GM19043 (cell line): ENCODE results near the gene GPX4.

Experiments used
- ATAC-seq: cut with Tn5 transposase; IDR thresholded peaks from one replicate; pipeline ENCODE4 v1.9.1; 2021; ENCODE audit warnings: low read depth; ENCODE audit not compliant: unreplicated experiment

GPX4 gene

DNA sequence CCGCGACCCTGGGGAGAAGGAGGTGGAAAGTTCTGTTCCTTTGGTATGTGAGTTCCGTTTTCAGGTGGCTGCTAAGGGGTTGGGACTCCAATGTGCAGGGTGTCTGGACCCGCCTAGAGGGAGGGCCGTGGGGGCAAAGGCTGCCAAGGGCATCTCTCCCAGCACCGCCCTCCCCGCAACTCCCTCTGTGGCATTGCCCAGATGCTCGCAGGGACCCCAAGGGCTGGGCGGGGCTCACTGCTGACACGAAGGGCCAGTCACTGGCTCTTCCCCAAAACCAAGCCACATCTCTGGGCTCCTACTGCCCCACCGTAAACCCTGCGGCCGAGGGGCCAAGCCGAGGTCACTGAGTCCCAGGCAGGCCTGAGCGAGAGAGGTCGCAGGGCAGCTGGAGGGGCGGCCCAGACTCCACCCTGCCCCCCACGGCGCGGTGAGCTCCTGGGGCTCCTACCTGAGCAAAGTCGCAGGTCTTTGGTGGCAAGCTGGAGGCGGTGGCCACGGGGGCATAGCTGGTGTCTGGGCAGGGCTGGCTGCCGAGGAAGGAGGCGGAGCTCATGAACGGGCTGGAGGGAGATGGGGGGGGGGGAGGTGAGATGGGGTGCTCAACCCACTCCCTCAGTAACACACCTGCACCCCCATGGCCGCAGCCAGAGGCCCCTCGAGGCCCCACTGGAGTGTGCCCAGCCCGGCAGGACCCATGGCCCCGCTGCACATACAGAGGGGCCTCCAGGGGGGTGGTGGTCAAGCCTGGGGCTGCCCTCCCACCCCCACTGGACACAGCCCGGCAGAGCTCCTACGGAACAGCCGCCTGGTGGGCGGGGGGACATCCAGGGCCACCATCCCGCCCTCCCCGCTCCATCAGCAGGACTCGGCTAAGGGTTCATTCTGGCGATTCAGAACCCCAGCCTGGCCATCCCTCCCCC lies 43.3 kb downstream of the GPX4 start:
- no peak for ATAC-seq

DNA sequence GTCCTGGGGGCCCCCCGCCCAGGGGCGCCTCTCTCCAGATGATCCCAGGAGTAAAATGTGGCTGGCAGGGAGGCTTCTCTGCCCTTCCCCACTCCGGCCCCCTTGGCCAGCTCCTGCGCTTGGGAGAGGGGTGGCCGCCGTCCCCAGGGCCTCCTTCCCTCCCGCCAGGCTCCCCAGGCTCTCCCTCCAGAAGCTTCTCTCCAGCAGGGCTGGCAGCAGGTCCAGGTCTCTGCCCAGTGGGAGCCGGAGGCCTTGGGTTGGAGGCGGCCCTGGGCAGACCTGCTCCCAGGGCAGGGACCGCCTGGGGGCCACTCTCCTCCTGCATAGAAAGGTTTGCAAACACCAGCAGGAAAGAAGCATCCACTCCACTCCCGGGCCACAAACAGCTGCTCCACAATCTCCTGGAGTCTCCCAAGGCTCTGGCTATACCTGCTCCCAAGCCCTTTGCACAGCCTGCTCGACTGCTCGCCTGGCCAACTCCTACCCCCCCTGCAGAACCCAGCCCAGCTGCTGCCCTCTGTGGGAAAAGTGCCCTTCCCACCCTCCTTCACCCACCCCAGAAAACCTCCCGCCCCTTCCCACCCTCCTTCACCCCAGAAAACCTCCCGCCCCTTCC lies 44.2 kb downstream of the GPX4 start:
- ATAC-seq = no peak

DNA sequence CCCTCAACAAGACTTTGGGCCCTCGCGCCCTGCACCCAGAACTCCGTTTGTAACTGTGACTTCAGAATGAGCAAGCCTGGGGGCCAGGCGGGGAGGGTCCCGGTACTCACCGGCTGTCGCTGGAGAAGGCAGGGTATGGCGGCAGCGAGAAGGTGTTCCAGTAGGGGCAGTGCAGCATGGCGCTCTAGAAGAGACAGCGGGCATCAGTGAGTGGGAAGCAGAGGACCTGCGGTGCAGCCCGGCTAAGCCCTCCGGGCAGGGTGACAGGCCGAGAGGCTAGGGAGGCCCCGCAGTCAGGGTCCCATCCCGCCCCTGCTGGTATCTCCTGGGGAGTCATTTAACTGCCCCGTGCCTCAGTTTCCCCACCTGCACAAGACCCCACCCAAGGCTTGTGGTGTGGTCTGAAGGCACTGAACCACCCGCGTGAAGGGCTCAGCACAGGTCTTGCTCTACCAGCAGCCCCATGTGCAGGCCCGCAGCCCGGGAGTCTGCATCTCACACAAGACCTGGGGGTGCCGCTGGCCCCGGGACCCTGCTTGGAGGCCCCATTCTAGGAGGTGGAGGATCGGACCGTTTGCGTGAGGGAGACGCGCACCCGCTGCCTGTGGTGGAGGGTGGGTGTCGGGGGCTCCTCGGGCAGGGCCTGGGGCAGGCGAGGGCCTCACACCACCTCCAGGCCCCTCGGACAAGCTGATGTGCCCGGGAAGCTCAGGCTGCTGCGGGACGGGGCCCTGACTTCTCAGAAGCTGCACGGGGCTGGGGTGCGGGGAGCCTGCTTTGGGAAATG lies 45.7 kb downstream of the GPX4 start:
- ATAC-seq = no peak

DNA sequence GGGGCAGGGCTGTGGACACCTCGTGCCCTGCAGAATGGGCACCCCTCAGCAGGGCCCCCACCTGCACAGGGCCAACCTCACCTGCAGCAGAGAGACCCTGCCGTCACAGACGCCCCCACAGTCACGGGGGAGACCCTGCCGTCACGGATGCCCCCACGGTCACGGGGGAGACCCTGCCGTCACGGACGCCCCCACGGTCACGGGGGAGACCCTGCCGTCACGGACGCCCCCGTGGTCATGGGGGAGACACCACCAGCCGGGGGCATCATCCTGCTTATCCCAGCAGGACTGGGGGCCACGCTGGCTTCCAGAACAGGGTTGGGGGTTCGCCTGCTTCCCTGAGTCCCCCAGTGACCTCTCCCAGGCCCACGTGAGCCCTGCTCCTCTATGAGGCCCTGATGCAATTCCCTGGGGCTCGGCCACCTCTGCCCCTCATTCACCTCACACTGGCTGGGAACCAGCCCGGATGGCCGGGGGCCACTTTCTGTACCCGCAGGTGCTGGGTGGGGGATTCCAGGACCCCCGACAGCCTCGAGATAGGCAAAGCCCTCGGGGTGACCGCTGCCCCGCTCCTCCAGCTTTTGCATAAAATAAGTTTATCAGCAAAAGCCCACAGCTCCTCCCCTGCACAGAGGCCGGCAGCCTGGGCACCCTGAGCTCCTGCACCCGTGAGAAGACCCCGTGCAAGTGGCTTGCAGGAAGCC lies 46.7 kb downstream of the GPX4 start:
- ATAC-seq = no peak

DNA sequence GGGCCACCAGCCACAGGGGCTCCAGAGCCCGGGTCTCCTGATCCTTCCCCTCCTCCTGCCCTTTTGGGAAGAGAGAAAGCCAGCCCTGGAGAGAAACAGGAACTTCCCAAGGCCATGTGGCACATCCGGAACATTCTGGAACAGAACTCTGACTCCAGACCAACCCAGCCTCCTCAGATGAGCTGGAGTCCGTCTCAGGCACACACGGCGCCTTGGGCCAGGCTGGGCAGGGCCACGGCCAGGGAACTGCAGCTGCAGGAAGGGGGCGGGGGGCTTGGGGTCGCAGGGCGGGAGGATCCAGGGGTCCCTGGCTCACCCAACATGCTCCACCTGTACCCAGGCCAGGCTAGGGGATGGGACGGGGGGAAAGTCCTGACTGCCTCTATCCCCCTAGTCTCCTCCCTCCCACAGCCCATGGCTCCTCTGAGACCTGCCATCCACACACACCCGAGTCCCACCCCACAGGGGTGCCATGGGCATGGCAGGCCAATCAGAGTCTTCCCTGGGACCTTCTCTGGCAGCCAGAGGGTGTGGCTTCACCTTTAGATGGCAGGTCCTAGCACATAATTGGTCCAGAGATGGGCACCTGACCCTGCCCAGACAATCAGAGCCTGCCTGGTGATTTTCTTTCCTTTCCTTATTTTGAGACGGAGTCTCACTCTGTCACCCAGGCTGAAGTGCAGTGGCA lies 47.4 kb downstream of the GPX4 start:
- no peak for ATAC-seq

DNA sequence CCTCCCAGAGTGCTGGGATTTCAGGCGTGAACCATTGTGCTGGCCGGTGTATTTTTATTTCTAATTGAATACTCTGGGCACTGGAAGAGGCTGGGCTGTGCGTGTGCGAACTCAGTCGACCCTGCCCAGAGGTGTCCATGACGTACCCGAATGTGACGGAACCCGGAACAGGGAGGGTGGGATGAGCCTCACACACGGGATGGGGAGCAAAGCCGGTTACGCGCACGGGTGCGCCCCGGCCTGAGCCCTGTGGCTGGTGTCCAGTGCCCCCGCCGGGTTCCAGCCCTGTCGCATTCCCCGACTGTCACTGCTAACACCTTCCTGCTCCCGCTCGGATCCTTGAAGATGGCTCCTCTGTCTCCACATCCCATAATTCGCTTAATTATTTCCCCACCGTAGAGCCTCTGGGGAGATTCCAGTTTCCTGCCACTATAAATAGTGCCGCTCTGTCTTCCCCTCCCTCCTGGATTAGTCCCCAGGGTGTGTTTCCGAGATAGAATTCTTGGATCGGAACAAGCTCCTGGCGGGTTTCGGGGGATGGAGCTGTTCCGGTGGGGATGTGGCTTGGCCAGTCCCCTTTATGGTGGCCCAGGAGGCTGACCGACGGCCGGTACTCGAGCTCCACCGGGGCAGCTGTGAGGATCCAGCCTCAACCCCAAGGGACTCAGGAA lies 48.3 kb downstream of the GPX4 start:
- no peak for ATAC-seq

DNA sequence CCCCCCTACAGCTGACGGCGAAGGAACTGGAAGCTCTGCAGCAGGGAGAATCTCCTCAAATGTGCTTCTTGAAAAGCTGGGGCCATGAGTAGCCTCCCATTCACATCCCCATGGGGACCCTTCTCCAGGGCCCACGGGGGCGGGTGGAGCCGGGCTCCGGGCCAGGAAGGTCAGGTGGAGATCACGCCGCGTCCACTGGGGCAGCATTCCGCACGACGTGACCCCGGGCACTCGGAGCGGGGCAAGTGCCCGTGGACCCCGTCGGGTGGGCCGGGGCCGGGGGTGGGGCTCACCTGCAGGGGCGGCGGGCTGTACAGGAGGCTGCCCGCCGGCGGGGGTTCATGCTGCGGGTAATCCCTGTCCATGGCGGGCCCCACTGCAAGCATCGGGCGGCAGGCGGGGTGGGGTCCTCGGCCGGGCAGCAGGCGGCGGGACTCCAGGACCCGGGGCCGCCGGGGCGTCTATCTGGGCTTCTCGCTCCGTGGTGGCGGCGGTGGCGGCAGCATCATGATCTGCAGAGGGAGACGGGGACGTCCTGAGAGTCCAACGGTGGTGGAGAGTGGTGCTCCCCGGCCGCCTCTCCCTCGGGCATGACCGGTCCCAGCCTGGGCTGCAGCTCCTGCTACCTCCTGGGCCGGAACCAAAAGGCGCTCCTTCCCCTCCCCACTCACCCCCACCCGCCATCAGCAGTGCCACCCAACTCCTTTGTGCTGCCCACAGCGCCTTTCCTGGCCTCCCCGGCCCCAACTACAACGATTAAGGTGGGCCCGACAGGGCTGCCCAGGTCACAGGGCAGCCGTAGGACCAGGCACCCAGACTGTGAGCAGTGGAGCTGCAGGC lies 50.3 kb downstream of the GPX4 start:
- no peak for ATAC-seq

DNA sequence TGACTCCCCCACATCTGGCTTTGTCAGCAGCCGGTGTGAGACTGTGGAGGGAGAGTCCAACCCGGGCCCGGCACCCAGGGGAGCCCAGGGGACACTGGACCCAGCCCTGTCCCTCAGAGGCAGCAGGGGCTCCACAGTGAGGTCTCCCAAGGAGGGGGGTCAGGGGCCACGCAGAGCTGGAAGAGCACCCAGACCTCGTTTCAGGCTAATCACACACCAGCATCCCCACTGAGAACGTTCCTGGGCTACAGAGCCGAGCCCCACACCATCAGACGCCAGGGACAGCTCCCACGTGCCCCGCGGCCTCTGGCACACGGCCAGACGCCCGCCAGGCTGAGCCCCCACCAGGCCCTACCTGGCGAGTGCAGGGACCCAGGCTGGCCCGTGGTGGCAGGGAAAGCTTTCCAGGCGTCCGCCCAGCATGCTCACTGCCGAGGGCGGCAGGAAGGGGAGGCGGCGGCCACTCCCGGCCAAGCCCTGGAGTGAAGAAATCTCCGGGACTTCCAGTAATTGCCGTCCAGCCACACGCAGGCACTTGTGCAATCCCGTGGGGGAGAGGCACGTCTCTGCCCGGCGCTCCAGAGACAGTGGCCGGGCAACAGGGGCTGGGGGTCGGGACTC lies 51.0 kb downstream of the GPX4 start:
- ATAC-seq = no peak

DNA sequence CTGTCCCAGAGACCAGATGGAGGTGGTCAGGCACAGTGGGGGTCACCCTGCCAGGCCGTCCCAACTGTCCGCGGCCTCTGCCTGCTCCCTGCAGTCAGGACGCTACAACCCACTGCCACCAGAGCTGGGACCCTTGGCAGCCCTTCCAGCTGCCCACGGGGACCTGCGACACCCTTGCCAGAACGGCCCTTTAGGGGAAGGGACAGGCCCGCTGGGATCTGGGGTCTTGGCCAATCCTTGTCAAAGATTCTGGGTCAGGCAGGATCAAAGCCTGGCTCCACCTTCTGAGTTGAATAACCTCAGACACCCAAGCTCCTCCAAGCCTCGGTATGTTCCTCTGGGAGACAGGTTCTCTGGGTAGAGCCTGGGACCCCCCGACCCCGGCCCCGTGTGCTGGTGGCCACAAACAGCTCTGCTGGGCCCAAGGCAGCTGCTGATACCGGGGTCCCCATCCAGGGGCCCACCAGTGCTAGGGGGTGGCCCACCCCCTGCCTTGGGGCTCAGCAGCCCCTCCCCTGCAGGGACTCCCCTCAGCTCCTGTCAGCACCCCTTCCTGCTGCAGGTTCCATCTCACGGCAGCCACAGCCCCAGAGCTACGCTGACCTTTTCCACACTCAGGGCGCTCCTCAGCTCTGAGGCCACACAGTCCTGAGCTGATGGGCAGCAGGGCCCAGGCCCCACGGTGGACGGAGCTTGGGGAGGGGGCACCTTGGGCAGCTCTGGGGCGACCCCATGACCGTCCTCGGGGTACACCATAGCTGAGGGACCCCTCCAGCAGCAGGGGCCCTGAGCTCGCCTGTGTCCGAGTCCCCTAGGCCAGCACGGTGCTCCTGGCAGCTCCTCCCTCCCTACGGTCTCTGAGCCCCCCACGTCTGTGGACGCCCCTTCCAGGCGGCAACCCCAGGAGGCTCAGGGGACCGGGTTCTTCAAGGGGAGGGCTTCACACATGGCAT lies 51.8 kb downstream of the GPX4 start:
- ATAC-seq = no peak
